HG03139 (cell line): ENCODE measurements around the gene AGAP2.

Experiments
- ATAC-seq: cut with Tn5 transposase; IDR thresholded peaks from one replicate; pipeline ENCODE4 v1.9.1; 2021; ENCODE audit not compliant: unreplicated experiment

AGAP2 gene

GRCh38 chr12:57737467-57738460 lies 778 bp downstream of the AGAP2 start:
- no peak for ATAC-seq

- no peak for ATAC-seq
Measured at GRCh38 chr12:57736741-57737466, 1.6 kb downstream of the AGAP2 start.

- ATAC-seq, result no peak
Measured at GRCh38 chr12:57735952-57736740, 2.4 kb downstream of the AGAP2 start.

GRCh38 chr12:57735198-57735855 lies 3.2 kb downstream of the AGAP2 start:
- ATAC-seq, result no peak

- ATAC-seq, result no peak
Measured at GRCh38 chr12:57734591-57734990, 4.0 kb downstream of the AGAP2 start.

GRCh38 chr12:57733928-57734327 lies 4.6 kb downstream of the AGAP2 start:
- no peak for ATAC-seq

GRCh38 chr12:57732726-57733593 lies 5.6 kb downstream of the AGAP2 start:
- ATAC-seq, result no peak

- no peak for ATAC-seq
Measured at GRCh38 chr12:57732270-57732669, 6.3 kb downstream of the AGAP2 start.

GRCh38 chr12:57731411-57732080 lies 7.0 kb downstream of the AGAP2 start:
- ATAC-seq, result no peak

- ATAC-seq, result no peak
Measured at GRCh38 chr12:57730336-57731067, 8.0 kb downstream of the AGAP2 start.

GRCh38 chr12:57729321-57729844 lies 9.2 kb downstream of the AGAP2 start:
- ATAC-seq, result no peak

GRCh38 chr12:57727758-57728395 lies 10.7 kb downstream of the AGAP2 start:
- ATAC-seq, result no peak

- no peak for ATAC-seq
Measured at GRCh38 chr12:57726884-57727757, 11.4 kb downstream of the AGAP2 start.

- no peak for ATAC-seq
Measured at GRCh38 chr12:57726151-57726883, 12.2 kb downstream of the AGAP2 start.

GRCh38 chr12:57725851-57726150 lies 12.7 kb downstream of the AGAP2 start:
- ATAC-seq, result no peak
